Cardiac fibroblast (primary cell): ENCODE measurements around the gene SERPINA6.
"Not testable (repeated sequence)": the region's sequence is repeated elsewhere in the genome, so short reads cannot be mapped to it uniquely, and the experiment has no call there.

Experiments used
- DNase-seq, 2 donors: peaks; one replicate each; pipeline versions ENCODE4 v3.0.0 to v3.0.0-alpha.2; 2010; ENCODE audit warnings: low read depth in 2 of 2
- H3K4me3 ChIP-seq, 2 donors: replicated peaks in 1 of 2; 1 replicate in 1 of 2; 2 replicates in 1 of 2; pipeline ENCODE4 v1.5.1; 2011; ENCODE audit warnings: low read depth in 2 of 2, low read length in 2 of 2, mild to moderate bottlenecking in 2 of 2, moderate library complexity in 1 of 2
- TF ChIP-seq, protein P1 (sequence below): IDR thresholded peaks from one replicate; pipeline ENCODE4 v1.5.1; 2011; ENCODE audit warnings: low read depth, mild to moderate bottlenecking, low read length, inconsistent platforms

SERPINA6 gene

DNA sequence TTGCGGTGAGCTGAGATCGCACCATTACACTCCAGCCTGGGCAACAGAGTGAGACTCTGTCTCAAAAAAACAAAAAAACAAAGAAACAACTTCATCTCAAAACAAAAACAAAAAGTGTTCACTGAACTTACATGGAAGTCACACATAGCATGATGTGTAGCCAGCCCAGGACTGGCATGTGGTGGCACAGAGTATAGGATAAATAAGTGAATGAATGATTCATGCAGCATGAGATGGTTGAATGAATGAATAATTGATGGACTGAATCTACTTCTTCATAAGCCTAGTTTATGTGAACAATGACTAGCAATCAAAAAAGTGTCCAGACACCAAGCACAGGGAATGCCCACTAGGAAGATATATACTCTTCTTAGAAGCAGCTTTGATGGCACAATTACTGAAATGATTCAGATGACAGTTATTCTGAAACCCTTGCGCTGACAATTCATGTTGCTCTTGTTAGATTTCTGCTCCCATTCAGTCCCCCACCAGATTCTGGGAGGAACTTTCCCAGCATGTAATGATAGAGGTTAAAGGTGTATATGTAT lies 31.6 kb upstream of the SERPINA6 start:
- TF ChIP-seq, protein P1, sequence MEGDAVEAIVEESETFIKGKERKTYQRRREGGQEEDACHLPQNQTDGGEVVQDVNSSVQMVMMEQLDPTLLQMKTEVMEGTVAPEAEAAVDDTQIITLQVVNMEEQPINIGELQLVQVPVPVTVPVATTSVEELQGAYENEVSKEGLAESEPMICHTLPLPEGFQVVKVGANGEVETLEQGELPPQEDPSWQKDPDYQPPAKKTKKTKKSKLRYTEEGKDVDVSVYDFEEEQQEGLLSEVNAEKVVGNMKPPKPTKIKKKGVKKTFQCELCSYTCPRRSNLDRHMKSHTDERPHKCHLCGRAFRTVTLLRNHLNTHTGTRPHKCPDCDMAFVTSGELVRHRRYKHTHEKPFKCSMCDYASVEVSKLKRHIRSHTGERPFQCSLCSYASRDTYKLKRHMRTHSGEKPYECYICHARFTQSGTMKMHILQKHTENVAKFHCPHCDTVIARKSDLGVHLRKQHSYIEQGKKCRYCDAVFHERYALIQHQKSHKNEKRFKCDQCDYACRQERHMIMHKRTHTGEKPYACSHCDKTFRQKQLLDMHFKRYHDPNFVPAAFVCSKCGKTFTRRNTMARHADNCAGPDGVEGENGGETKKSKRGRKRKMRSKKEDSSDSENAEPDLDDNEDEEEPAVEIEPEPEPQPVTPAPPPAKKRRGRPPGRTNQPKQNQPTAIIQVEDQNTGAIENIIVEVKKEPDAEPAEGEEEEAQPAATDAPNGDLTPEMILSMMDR, result no peak
- DNase-seq, result no peak
- H3K4me3 ChIP-seq, result no peak overlapping the region

- H3K4me3 ChIP-seq, DNase-seq: not testable (repeated sequence)
These were observed 31.1 kb upstream of the SERPINA6 start for GRCh38 chr14:94354190-94354589.

- TF ChIP-seq, protein P1, result no peak
- H3K4me3 ChIP-seq, result no peak overlapping the region
- DNase-seq, result no peak
These were observed 26.1 kb upstream of the SERPINA6 start for GRCh38 chr14:94349276-94349675.

DNA sequence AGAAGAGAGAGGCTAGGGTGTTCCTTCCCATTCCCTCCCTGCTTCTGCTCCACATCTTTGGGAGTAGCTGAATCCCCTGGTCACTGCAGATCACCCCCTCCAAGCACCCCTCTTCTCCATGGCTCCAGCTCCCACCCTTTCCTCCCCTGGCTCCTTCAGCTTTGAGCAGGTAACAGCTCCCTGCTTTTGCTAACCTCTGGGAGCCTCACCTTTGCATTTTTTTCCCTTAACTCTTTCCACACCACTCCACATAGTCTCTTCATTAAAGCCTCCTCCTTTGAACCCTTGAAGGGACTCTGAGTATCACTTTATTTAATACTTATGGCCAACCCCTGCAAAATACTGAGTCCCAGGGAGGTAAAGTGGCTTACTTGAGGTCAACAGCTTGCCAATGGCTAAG lies 25.7 kb upstream of the SERPINA6 start:
- TF ChIP-seq, protein P1, result no peak
- DNase-seq, result no peak
- H3K4me3 ChIP-seq, result no peak overlapping the region

DNA sequence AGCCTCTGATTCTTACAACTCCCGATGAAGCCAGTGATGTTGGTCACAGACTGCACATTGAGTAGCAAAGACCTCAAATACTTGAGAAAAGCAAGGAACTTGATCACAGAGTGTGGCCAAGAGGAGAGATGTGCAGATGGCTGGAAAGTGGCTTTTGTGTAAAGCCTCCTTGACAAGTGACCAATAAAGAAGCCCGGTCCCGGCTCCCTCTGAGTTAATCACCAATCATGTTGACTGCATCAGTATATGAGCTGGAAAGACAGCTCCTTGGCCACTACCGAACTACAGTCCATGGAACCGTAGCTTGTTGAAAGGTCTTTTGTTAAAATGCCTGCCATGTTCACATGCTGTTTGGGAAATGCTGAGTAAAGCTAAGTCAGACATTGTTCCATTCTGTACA lies 23.7 kb upstream of the SERPINA6 start:
- DNase-seq, result no peak
- TF ChIP-seq, protein P1, result no peak

DNA sequence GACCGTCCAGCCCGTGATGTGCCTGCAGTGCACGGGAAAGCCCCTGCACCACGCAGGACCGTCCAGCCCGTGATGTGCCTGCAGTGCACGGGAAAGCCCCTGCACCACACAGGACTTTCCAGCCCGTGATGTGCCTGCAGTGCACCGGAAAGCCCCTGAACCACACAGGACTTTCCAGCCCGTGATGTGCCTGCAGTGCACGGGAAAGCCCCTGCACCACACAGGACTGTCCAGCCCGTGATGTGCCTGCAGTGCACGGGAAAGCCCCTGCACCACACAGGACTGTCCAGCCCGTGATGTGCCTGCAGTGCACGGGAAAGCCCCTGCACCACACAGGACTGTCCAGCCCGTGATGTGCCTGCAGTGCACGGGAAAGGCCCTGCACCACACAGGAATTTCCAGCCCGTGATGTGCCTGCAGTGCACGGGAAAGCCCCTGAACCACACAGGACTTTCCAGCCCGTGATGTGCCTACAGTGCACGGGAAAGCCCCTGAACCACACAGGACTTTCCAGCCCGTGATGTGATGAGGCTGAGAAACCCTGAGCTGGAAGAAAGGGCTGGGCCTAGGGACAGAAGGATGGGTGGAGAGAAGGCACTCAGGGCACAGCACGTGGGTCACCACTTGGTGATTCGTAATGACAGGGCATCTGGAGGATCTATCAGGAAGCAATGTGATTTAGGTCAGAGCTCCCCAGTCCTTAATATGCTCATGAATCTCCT lies 23.1 kb upstream of the SERPINA6 start:
- DNase-seq, result peak in 1 of 2 donors; percentile 11

More for the DNA sequence above, 23.7 kb upstream of the SERPINA6 start:
- no peak overlapping the region for H3K4me3 ChIP-seq

GRCh38 chr14:94345344-94346064 lies 22.4 kb upstream of the SERPINA6 start:
- DNase-seq, result peak; percentile 79 to 82
- no peak overlapping the region for H3K4me3 ChIP-seq
- TF ChIP-seq, protein P1, result no peak

More for the DNA sequence above, 23.1 kb upstream of the SERPINA6 start:
- H3K4me3 ChIP-seq, result not testable (repeated sequence)
